ENCODE data around the gene TOP3A. TPM values are rescaled to one million over a fixed set of nuclear protein-coding genes. Genes with fewer than 3 reads are reported as not detected.

Gene TOP3A
- total RNA-seq, 3 donors from 2014 or later: 27.9 to 39.8 (median 30.1) TPM

DNA sequence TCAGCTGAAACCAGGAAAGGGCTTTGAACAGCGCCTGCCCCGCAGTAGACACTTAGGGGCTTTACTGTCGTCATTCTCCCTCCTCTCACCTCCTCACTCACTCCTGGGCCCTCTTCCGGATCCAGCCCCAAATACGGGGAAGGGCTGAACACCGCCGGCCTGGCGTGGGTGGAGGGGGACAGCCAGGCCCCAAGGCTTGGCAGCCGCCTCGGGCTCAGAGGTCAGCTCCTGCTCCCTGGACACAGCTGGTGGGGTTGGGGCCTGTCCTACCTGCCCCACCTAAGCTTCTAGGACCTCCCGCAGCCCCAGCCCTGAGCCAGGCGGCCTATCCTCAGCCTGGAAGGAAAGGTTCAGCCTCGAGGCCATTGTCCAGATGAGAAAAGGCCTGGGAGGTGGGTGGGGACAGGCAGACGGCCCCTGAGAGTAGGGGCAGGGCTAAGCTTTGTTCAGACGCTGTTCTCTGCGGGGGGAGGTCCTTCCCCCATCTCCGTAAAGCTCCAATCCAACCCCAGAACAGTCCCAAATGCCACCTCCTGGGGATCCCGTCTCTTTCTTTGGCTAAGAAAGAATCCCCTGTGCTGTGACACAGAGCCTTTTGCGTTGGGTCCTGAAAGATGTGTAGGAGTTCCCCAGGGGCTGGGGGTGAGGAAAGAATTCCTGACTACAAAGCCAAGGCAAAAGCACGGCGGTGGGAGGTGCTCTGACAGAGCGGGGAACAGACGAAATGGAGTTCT, 90.2 kb downstream of the TOP3A start:
- no peak for TF ChIP-seq CTCF (IDR thresholded peaks at IDR 0.05)
- ATAC-seq (no peak), DNase-seq (peak in 2 of 3 donors; percentile 12 to 55)
- H3K9me3 ChIP-seq: no peaks in the 10 kb centered on the region
- H3K4me1 ChIP-seq (ENCODE audit: low read depth): no peaks in the 10 kb centered on the region
- intact Hi-C loops (cut with DNase I, micrococcal nuclease): no loop called here
- no peaks in the 10 kb centered on the region for H3K36me3 ChIP-seq (ENCODE audit: low read depth)
- H3K4me3 ChIP-seq: no peak overlapping the region

DNA sequence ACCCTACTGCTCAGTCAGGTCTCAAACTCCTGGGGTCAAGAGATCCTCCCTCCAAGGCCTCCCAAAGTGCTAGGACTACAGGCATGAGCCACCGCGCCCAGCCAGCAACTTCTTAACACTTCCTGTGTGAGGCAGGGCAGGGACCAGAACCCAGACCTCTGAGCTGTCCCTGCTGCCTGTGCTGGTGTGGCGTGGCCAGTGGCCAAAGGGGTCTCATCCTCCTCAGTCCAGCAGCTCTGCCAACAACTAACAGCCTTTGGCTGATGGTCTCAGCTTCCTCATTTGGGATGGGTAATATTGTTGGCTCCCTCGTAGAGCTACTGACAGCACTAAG, 90.8 kb downstream of the TOP3A start:
- intact Hi-C loops (cut with DNase I, micrococcal nuclease): no loop called here
- ATAC-seq: no peak
- no peak for TF ChIP-seq CTCF (IDR thresholded peaks at IDR 0.05)
- Histone ChIP-seq H3K9me3 (no peaks in the 10 kb centered on the region), H3K36me3 (ENCODE audit: low read depth) (no peaks in the 10 kb centered on the region), H3K4me3 (no peak overlapping the region), H3K4me1 (ENCODE audit: low read depth) (no peaks in the 10 kb centered on the region)
- no peak for DNase-seq

Small RNA genes within 50 kb of the gene (microRNA-seq; reads per million reads assigned to microRNA genes)
- not detected for gene MIR6778

Other genes with a start within 250 kb of the TOP3A start
- 10 to 100 TPM; 28.9 to 32.8 (median 32.6) TPM for gene DRG2, start 227.0 kb downstream of the TOP3A start, total RNA-seq
- 1 to 10 TPM in 2 of 3 donors, under 1 TPM in 1; 0.60 to 2.0 (median 1.2) TPM for gene MYO15A, start 206.2 kb downstream of the TOP3A start, total RNA-seq
- gene ALKBH5, start 131.2 kb downstream of the TOP3A start, total RNA-seq: 100 to 1,000 TPM in 1 of 3 donors, 10 to 100 TPM in 2; 70.7 to 151 (median 75.6) TPM
- gene LLGL1, start 89.4 kb downstream of the TOP3A start, total RNA-seq: 10 to 100 TPM in 2 of 3 donors, 1 to 10 TPM in 1; 6.7 to 15.1 (median 10.3) TPM
- 100 to 1,000 TPM; 278 to 319 (median 316) TPM for gene FLII, start 56.3 kb downstream of the TOP3A start, total RNA-seq
- gene MIEF2, start 54.3 kb downstream of the TOP3A start, total RNA-seq: 10 to 100 TPM; 13.4 to 20.7 (median 16.4) TPM
- 10 to 100 TPM; 20.1 to 24.1 (median 21.9) TPM for gene SMCR8, start 299 bp upstream of the TOP3A start, total RNA-seq
- 10 to 100 TPM; 30.0 to 49.3 (median 30.9) TPM for gene SHMT1, start 48.6 kb upstream of the TOP3A start, total RNA-seq
- under 1 TPM in 2 of 3 donors, not detected in 1; 0.13 to 0.23 TPM for gene EVPLL, start 62.8 kb upstream of the TOP3A start, total RNA-seq
- gene LGALS9C, start 161.8 kb upstream of the TOP3A start, total RNA-seq: 10 to 100 TPM; 23.7 to 91.5 (median 53.9) TPM

Data from mucosa of descending colon (tissue), 3 donors.